ENCODE data around the gene ZSCAN1. TPM values are rescaled to one million over a fixed set of nuclear protein-coding genes. Genes with fewer than 3 reads are reported as not detected.
A peak's percentile ranks its signal among the peaks of the same experiment; 100 is the strongest.

Gene ZSCAN1
- total RNA-seq, 1 donor from 2014 or later = not detected

- no peak for DNase-seq (ENCODE audit: low spot score)
These were observed 46.0 kb downstream of the ZSCAN1 start for GRCh38 chr19:58079792-58080191.

GRCh38 chr19:58083021-58083420, 49.2 kb downstream of the ZSCAN1 start:
- no peak for DNase-seq (ENCODE audit: low spot score)

- DNase-seq (ENCODE audit: low spot score) = no peak
These were observed 50.9 kb downstream of the ZSCAN1 start for GRCh38 chr19:58084596-58085347.

- DNase-seq (ENCODE audit: low spot score) = no peak
These were observed 51.6 kb downstream of the ZSCAN1 start for GRCh38 chr19:58085348-58085875.

- no peak for DNase-seq (ENCODE audit: low spot score)
These were observed 53.2 kb downstream of the ZSCAN1 start for GRCh38 chr19:58086825-58087710.

GRCh38 chr19:58088521-58089052, 54.8 kb downstream of the ZSCAN1 start:
- DNase-seq (ENCODE audit: low spot score) = no peak

- peak; percentile 65 for DNase-seq (ENCODE audit: low spot score)
These were observed 56.0 kb downstream of the ZSCAN1 start for GRCh38 chr19:58089846-58090245.

GRCh38 chr19:58091251-58091995, 57.6 kb downstream of the ZSCAN1 start:
- peak; percentile 78 for DNase-seq (ENCODE audit: low spot score)

- DNase-seq (ENCODE audit: low spot score) = peak; percentile 53
These were observed 59.2 kb downstream of the ZSCAN1 start for GRCh38 chr19:58093071-58093470.

GRCh38 chr19:58095328-58095727, 61.5 kb downstream of the ZSCAN1 start:
- DNase-seq (ENCODE audit: low spot score) = peak; percentile 84

GRCh38 chr19:58096884-58097283, 63.1 kb downstream of the ZSCAN1 start:
- no peak for DNase-seq (ENCODE audit: low spot score)

GRCh38 chr19:58097349-58097748, 63.5 kb downstream of the ZSCAN1 start:
- DNase-seq (ENCODE audit: low spot score) = no peak

- peak; percentile 100 for DNase-seq (ENCODE audit: low spot score)
These were observed 64.2 kb downstream of the ZSCAN1 start, which contains the start of gene ZSCAN18 for GRCh38 chr19:58097781-58098681. Gene ZSCAN18 (minus strand): TSS chr19:58098231. CDS start chr19:58090267, 7,964 bp downstream.

GRCh38 chr19:58098682-58098998, 64.8 kb downstream of the ZSCAN1 start:
- no peak for DNase-seq (ENCODE audit: low spot score)

Other genes with a start within 250 kb of the ZSCAN1 start
- gene ZNF552, start 219.1 kb upstream of the ZSCAN1 start, total RNA-seq = 4.0 TPM
- gene ZNF587B, start 203.7 kb upstream of the ZSCAN1 start, total RNA-seq = 16.6 TPM
- gene ZNF587, start 184.2 kb upstream of the ZSCAN1 start, total RNA-seq = 25.7 TPM
- 19.7 TPM for gene ZNF814, start 145.0 kb upstream of the ZSCAN1 start, total RNA-seq
- gene ZNF417, start 117.4 kb upstream of the ZSCAN1 start, total RNA-seq = 11.1 TPM
- 5.2 TPM for gene ZNF418, start 98.6 kb upstream of the ZSCAN1 start, total RNA-seq
- 4.0 TPM for gene ZNF256, start 86.3 kb upstream of the ZSCAN1 start, total RNA-seq
- gene C19orf18, start 59.5 kb upstream of the ZSCAN1 start, total RNA-seq = 1.3 TPM
- 7.9 TPM for gene ZNF606, start 31.2 kb upstream of the ZSCAN1 start, total RNA-seq
- 3.5 TPM for gene ZNF135, start 25.3 kb downstream of the ZSCAN1 start, total RNA-seq
- 34.8 TPM for gene ZSCAN18, start 64.2 kb downstream of the ZSCAN1 start, total RNA-seq
- gene ZNF329, start 116.8 kb downstream of the ZSCAN1 start, total RNA-seq = 8.3 TPM
- 20.5 TPM for gene ZNF274, start 149.0 kb downstream of the ZSCAN1 start, total RNA-seq
- 25.2 TPM for gene ZNF544, start 194.9 kb downstream of the ZSCAN1 start, total RNA-seq
- gene ZNF8, start 244.9 kb downstream of the ZSCAN1 start, total RNA-seq = 5.1 TPM

Data from mesenteric fat pad (tissue), 1 donor.